HS-27A (cell line): Measurements from ENCODE around the gene EXOSC9.
"Not testable (repeated sequence)": the region's sequence is repeated elsewhere in the genome, so short reads cannot be mapped to it uniquely, and the experiment has no call there.

Experiments used
- DNase-seq: peaks from one replicate; pipeline ENCODE4 v3.0.0-alpha.2; 2012; ENCODE audit warnings: low read depth, missing footprints

EXOSC9 gene, protein sequence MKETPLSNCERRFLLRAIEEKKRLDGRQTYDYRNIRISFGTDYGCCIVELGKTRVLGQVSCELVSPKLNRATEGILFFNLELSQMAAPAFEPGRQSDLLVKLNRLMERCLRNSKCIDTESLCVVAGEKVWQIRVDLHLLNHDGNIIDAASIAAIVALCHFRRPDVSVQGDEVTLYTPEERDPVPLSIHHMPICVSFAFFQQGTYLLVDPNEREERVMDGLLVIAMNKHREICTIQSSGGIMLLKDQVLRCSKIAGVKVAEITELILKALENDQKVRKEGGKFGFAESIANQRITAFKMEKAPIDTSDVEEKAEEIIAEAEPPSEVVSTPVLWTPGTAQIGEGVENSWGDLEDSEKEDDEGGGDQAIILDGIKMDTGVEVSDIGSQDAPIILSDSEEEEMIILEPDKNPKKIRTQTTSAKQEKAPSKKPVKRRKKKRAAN

DNA sequence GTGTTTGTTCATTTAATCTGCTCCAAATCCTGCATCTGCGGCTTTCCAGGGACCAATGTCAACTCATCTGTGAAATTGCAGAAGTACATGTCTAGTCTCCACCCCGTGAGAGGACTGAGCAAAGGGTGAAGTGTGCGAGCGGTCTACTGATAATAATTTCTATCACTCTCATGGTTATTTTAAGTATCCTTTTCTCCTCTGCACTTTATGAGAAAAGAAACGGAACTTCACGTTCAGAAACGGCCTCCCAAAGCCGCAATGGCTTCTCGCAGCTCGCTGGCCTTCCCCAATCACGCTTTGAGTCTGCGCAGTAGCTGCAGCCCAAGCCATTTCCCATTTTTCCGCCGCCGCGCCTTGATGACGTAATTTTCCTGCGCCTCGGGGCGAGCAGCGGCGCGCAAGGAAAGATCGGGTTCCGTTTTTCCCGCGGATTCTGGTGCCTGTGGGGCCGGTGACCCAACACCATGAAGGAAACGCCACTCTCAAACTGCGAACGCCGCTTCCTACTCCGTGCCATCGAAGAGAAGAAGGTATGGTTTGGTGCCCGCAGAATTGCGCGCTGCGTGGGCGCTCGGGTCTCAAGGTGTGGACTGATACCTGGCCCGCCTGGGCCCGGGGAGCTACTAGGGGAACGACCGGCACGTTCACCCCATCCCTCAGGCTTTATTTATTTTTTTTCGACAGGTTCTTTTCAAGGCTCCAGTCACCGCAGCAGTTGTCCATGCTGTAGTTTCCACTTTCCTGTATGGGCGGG, at the start of gene EXOSC9:
Gene EXOSC9 (plus strand): TSS at position 363 of the 754 bp plus-strand sequence. CDS start 102 bp downstream, at position 465.
- peak; percentile 76 for DNase-seq

DNA sequence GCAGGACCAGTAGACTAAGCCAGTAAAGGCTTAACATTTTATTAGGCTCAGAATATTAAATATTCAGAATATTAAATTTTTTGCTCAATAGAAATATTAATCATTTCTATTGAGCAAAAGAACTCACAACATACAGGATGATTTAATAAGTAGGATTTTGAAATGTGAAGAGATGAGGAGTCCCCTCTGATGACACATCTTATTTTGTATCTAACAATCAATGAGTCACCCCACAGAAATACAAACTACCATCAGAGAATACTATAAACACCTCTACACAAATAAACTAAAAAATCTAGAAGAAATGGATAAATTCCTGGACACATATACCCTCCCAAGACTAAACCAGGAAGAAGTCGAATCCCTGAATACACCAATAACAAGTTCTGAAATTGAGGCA, 49.0 kb upstream of the EXOSC9 start:
- not testable (repeated sequence) for DNase-seq

DNA sequence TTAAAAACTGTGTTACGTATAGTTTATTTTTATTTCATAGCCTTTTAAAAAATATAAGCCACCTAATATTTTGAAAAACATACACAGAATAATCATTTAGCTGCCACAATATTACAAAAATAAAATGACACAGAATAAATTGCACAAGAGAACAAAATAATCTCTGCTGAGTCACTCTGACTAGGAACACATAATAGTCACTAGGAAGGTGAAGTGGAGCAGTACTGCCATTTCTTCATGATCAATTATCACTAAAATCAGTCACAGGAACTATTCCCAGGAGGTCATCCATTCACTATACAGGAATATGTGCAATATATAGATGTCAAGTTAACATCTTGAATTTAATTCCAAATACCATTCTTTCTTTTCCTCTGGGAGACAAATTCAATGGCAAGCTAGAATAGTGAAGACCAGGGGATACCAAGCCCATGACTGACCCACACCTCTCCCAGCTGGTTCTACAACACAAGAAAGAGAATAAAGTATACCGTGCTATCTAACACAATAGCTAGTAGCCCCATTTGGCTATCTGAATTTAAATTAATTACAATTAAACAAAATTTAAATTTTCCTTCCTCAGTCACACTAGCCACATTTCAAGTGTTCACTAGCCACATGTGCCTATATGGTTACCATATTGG, 42.1 kb upstream of the EXOSC9 start:
- no peak for DNase-seq

DNA sequence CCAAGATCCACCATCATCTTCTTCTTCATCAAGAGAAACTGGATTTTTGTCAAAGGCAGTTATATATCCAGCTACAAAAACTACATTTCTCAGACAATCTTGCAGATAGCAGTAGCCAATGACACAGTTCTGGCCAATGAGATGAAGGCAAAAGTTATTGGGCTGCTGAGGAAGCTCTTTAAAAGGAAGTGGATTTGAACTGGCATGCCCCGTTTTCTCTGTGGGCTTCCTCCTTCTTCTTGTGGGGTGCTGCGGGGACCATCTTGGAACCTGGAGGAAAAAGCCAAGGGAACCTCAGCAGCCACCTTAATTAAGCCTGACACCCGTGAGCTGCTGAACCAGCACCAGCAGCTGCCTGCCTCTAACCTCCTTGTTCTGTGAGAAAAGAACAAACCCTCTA, 40.9 kb upstream of the EXOSC9 start:
- no peak for DNase-seq

DNA sequence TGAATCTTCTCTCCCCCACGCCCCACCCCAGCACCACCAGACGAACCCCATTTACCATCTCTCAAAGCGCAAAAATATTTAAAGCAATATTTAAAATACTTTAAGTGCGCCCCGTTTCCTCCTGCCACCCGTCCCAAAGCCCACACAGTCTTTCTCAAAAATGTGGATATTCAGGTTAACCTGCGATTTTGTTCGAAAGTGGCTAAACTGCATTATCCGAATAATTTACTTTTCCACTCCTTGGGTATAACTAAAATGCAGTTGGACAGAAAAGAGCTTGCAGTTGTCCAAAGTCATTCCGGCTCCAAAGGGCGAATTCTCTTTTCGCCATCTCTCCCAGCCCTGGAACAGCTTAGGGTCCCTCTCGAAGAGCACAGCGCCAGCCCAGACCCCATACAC, 36.8 kb upstream of the EXOSC9 start:
- no peak for DNase-seq

DNA sequence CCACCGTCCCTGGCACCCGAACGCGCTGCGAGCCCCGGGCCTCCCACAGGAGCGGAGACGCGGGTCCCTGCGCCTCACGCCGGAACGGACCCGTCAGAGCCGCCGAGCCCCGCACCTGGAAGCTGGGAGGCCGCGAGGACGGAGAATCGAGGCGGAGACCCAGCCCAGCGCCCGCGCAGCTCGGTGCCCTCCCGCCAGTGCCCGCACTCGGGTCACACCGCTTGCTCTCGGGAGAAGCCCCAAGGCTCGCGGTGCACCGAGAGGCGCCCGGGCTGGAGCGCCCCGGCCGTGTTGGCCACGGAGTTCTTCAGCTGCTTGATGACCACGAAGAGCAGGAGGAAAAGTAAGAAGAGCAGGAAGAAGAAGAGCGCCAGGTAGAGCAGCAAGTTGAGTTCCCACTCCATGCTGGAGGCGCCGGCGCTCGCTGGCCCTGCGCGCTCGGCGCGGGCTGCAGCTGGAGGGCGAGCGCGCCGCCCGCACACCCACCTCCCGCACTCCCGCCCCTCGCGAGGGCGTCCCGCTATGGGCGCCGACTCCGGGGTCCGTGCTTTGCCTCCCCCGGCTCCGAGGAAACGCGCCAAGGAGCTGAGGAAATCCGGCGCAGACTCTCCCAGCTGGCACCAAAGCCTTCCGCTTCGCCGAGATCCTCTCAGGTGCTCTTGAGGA, 36.3 kb upstream of the EXOSC9 start, which contains the start of gene SMIM43:
Gene SMIM43 (minus strand): TSS at position 463 of the 666 bp plus-strand sequence. CDS start 59 bp downstream, at position 404.
- no peak for DNase-seq

DNA sequence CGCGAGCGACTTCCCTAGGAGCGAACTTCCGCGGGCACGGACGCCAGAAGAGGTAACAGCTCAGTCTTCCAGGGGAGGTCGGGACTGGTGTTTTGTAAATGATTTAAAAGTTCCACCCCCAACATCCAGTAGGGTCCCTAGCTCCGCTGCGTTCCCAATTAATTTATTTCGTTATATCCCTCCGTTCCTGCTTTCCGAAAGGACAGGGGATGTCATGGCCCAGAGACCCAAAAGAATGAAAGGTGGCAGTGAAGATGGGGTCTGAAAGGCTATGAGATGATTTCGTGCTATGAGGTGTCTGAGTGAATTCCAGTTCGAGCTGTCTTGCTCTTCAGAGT, 35.8 kb upstream of the EXOSC9 start:
- no peak for DNase-seq

DNA sequence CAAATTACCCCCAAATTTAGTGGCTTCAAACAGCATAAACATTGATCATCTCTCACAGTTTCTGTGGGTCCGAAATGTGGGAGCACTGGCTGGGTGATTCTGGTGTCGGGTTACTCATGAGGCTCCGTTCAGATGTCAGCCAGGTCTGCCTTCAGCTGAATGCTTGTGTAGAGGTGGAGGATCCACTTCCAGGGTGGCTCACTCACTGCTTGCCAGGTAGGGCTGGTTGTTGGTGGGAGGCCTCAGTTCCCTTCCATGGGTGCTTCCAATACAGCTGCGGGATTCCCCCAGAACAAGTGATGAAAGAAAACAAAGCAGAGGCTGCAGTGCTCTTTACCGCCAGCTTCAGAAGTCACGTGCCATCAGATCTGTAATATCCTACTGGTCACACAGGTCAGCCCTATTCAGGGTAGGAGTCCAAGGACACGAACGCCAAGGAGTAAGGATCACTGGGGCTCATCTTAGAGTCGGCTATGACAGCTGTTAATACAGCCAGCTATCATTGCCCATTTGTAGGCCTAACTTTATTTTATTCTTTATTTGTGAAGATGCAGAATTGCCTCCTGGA, 35.1 kb upstream of the EXOSC9 start:
- DNase-seq: no peak

DNA sequence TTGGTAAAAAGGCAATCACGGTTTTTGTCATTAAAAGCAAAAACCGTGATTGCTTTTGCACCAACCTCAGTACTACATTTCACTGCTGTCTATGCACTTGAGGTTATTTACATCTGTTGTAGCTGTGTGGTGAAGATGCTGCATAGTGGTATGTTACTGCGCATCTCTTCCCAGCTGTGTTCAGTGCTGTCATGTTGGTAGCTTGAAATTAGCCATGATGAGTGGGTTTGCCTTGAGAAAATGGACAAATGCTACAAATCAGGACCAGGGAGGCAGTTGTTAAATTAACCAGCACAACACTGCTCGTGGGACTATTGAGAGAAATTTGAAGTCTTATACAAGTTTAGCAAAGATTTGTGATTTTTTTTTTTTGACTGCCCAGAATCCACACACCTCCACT, 34.0 kb upstream of the EXOSC9 start:
- DNase-seq: no peak

DNA sequence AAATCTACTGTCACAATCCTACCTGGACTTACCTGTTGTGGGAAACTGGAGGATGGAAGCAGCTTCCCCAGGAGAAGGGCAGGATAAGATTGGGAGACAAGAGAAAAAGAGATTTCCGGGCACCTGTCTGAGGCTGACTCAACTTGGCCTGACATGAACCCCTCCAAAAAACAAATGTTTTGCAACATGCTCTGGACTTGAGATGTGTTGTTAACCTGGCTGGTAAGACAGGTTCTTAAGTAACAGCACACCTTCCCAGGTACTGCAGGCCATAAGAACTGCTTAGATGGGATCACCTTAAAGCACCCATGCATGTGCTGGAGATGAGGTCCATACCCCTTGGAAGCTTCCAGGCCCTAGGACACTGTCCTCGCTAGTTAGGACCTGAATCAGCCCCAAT, 31.8 kb upstream of the EXOSC9 start:
- DNase-seq: no peak

DNA sequence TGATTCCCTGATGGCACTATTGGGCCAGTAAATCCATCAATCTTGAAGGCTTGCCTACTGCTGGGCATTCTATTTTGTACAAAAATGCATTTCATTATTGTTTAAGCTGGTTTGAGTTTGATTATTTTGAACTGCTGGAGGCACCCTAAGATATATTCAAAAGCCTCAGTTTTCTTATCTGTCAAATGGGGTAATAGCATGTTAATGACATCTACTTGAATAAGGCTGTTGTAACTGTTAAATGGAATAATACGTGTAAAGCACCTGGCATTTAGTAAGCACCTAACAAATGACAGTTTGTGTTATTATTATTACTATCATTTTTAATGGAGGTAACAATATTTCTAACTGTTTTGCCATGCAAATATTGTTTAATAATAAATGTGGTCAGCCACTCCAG, 29.3 kb upstream of the EXOSC9 start:
- DNase-seq: no peak

DNA sequence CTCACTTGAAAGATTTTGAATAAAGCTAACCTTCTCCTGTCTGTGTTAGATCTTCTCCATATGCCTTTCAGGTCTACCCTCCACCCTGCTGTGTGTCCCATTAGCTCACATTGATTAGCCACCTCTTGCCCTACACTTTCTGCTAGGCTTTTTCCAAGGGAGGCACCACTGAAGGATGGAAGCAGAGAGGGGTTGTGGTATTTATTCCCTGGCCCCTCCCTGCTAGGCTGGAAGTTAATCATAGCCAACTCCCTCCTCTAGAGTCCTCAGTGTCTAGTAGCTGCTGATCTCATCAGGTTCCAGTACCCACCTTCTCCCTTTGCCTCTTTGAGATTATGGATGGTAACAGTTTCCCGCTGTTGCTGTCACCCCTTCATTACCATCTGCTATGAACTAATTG, 27.2 kb upstream of the EXOSC9 start:
- no peak for DNase-seq

DNA sequence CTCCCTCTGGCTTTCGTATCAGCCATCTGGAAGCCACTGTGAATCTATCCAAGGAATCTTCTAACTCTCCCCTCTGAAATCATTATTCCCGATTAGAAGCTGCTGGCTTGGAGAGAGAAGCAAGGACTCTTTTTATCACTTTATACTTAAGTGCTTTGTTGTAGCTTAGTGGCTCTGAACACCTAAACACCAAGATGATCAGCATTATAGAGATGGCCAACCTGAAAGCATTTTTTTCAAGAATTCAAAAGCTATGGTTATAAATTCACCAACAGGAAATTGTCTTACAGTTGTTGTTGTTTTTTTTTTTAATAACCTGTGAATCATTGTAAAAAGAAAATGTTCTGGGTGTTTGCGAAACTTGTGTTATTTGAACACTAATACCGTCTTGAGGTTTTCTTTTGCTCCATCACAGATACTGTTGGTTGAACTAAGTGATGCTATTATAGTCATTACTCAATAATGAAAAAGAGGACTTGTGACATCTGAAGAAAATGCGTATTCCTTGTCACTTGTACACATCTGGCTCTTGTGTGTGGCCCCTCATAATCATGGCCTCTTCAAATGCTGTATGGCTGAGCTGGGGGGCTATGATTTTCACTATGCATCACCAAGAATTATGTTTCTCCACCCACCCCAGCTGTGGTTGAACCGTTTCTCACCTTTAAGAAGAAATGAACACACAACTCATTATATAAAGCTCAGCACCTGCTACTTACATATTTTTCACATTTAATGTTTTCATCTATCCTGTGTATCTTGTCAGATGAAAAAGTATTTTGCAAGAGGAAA, 24.3 kb upstream of the EXOSC9 start:
- DNase-seq: no peak

DNA sequence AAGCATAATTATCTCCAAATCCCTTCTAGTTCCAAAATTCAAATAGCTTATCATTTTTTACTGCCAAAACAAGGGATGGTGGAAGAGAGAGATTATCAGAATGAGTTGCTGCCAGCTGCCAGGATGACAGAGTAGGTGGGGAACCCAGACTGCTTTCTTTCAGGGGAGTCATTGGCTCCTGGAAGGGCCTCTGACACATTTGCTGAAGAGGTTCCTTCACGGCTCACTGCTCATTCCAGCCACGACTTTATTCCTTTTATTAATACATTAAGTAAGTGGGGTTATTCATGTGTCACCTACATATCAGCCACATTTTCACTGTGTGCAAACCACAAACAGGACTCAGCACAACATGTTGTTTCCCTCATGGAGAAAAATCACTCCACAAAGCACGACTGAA, 23.5 kb upstream of the EXOSC9 start:
- DNase-seq: no peak

DNA sequence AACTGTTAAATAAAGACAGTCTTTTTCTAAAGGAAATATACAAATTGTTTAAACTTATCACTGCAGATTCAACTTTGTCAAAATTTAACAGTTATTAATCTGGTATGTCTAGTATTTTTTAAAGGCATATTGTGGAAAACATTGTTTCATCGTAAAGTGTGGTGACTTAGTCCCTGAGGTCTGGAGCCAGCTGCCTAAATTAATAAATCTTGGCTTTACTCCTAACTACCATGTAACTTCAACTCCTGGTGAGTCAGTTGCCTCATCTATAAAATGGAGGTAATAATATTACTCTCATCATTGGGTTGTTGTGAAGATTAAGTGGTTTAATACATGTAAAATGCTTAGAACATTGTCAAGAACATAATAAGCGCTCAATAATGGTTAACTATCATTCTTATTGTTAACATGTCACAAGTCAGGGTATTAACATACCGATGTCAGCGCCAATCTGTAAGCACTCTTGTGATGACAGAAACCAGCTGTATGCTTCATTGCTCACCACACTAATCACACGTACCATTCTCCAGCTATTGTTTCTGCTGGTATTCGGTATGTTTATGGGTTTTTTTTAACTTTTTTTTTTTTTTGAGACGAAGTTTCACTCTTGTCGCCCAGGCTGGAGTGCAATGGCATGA, 22.0 kb upstream of the EXOSC9 start:
- DNase-seq: no peak

DNA sequence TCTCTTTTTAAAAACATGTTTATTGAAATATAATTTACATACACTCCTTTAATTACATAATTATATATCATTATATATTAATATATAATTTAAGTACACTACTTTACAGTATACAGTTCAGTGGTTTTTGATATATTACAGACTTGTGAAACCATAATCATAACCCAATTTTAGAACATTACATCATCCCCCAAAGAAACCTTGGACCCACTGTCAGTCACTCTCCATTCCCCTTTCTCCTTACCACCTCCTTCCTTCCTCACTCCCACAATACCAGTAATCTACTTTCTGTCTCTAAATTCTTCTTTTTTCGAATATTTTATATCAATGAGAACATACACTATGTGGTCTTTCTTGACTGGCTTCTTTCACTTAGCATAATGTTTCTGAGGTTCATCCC, 17.9 kb upstream of the EXOSC9 start:
- DNase-seq: no peak

DNA sequence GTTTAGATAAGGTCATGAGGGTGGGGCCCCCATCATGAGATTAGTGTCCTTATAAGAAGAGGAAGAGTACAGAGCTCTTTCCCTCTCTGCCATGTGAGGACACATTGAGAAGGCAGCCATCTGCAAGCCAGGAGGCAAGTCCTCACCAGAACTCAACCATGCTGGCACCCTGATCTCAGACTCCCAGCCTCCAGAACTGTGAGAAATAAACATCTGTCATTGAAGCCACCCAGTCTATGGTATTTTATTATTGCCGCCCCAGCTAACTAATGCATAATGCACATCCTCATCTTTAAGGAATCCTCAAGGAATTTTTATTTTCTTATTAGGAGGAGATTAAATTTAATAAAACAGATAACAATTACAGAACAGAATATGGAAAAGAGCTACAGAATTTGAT, 16.7 kb upstream of the EXOSC9 start:
- no peak for DNase-seq

DNA sequence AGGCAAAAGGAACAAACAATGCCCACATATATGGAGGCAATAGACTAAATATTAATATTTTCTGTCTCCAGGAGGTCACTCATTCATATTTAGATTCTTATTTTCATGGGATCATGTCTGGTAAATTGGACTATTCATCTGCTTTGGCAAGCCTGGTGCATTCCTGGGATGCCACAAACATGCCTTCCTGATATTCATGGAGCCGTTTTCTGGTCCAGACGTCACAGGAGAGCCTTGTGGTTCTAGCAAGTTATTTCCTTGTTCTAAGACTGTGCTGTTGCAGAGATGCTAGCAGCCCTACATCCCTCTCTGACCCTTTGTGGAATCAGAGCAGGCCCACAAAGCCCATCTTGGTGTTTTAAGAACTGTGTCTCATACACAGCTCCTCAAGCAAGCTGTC, 16.1 kb upstream of the EXOSC9 start:
- DNase-seq: peak; percentile 83

DNA sequence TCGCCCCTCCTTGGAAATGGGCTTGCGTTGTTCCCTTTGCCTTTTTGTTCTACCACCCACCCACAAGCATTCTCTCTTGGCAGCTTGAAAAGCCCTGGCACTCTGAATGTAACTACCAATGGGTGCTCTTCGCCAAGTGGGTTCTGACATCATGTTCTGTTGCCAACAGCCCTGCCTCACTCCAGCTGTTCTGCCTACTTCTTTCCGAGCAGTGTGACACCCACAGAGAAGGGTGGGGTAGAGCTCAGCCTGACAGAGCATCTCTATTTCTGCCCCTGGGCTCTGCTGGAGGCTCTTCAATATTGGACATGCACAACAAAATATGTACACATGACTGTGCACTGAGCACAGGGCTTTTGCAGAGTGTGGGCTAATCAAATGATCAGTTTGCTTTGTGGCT, 15.6 kb upstream of the EXOSC9 start:
- no peak for DNase-seq

DNA sequence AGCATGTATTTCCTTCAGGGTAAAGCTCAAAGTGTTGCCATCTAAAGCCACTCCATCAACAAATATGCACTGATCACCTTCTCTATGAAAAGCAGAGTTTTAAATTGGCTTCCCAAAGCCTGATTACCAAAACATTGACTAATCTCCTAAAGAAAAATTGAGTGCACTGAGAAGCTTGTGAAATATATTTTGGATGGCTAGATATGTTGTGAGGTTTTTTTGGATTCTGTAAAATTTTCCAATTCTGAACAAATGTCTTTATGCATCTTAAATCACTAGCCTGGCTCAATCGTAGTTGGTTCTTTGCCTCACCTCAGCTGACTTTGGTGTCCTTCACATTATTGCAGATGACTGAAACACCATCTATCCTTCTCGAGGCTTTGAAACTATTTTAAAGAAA, 14.9 kb upstream of the EXOSC9 start:
- no peak for DNase-seq

DNA sequence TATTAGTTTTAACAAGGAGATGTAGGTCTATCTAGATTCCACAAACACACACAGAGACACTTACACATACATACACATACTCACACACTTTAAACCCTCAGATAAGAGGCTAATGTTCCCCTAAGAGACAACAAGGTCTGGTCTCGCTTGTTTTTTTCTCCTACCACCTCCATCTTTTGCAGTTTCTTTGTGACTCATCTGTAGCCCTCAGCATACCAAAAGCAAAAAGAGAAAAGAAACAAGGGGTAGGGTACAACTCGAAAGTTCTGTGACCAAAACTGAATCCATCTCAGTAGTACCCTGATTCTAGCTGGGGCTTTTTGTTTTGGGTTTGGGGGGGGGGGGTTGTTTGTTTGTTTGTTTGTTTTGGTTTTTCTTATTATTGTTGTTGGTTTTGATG, 12.2 kb upstream of the EXOSC9 start:
- DNase-seq: no peak
